Fibroblast of villous mesenchyme (primary cell): ENCODE measurements around the gene AQP7. TPM values are rescaled to one million over a fixed set of nuclear protein-coding genes. Genes with fewer than 3 reads are reported as not detected.

Experiments
- DNase-seq: peaks from one replicate; pipeline ENCODE4 v3.0.0-alpha.2; 2010; ENCODE audit warnings: low read depth
- H3K4me3 ChIP-seq: 2 replicates; pipeline ENCODE4 v1.5.1; 2011; ENCODE audit warnings: low read depth, mild to moderate bottlenecking, low read length
- CTCF ChIP-seq: IDR thresholded peaks from 2 replicates; pipeline ENCODE4 v1.5.1; 2012; ENCODE audit warnings: low read depth, mild to moderate bottlenecking, low read length; ENCODE audit not compliant: insufficient read depth
- total RNA-seq: library from RNA; depleted of rRNA; stranded (reverse); fragments of >200 nt; gene quantifications from 2 replicates; pipeline ENCODE4 v1.2.3, GENCODE V29; 2012

AQP7 gene
- total RNA-seq, 1 donor = not detected

- H3K4me3 ChIP-seq = no peak overlapping the region
- no peak for DNase-seq
- no peak for TF ChIP-seq CTCF
These were observed 43.2 kb upstream of the AQP7 start for GRCh38 chr9:33445389-33446239.

- no peak for TF ChIP-seq CTCF
- no peak for DNase-seq
These were observed 41.2 kb upstream of the AQP7 start for GRCh38 chr9:33443464-33444154.

GRCh38 chr9:33443047-33443446, 40.7 kb upstream of the AQP7 start:
- peak; percentile 61 for DNase-seq
- H3K4me3 ChIP-seq = no peak overlapping the region
- no peak for TF ChIP-seq CTCF

More at GRCh38 chr9:33443464-33444154, 41.2 kb upstream of the AQP7 start:
- H3K4me3 ChIP-seq = no peak overlapping the region

GRCh38 chr9:33442125-33442524, 39.8 kb upstream of the AQP7 start:
- no peak for DNase-seq
- no peak overlapping the region for H3K4me3 ChIP-seq

GRCh38 chr9:33440609-33441008, 38.2 kb upstream of the AQP7 start:
- no peak for DNase-seq
- TF ChIP-seq CTCF = no peak

More at GRCh38 chr9:33442125-33442524, 39.8 kb upstream of the AQP7 start:
- TF ChIP-seq CTCF = no peak

GRCh38 chr9:33440204-33440603, 37.8 kb upstream of the AQP7 start:
- TF ChIP-seq CTCF = no peak
- no peak for DNase-seq
- H3K4me3 ChIP-seq = no peak overlapping the region

More at GRCh38 chr9:33440609-33441008, 38.2 kb upstream of the AQP7 start:
- no peak overlapping the region for H3K4me3 ChIP-seq
